OCI-LY3 (cell line): ENCODE data around the gene EFEMP1.
"Not testable (repeated sequence)": the region's sequence is repeated elsewhere in the genome, so short reads cannot be mapped to it uniquely, and the experiment has no call there.

Source experiments
- EZH2phosphoT487 ChIP-seq: fragments of 200-600 bp; shearing (Covaris generic); IDR thresholded peaks from 2 replicates; pipeline ENCODE4 v1.6.1; 2018; ENCODE audit warnings: antibody characterized with exemption, mixed run types, low read depth
- TF ChIP-seq, protein P1 (sequence below): fragments of 200-600, 300-600 bp; sonication (generic); IDR thresholded peaks from 2 replicates; pipeline ENCODE4 v1.5.1; 2014; ENCODE audit warnings: antibody characterized with exemption, low read length, low read depth

DNA sequence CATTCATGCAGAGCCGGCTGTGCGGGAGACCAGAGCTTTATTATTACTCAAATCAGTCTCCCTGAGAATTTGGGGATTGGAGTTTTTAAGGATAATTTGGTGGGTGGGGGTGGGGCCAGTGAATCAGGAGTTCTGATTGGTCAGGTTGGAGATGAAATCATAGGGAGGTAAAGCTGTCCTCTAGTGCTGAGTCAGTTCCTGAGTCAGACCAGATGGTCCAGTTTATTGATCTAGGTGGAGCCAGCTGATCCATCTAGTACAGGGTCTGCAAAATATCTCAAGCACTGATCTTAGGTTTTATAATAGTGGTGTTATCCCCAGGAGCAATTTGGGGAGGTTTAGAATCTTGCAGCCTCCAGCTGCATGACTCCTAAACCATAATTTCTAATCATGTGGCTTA is 96.2 kb downstream of the EFEMP1 start:
- TF ChIP-seq, protein P1, sequence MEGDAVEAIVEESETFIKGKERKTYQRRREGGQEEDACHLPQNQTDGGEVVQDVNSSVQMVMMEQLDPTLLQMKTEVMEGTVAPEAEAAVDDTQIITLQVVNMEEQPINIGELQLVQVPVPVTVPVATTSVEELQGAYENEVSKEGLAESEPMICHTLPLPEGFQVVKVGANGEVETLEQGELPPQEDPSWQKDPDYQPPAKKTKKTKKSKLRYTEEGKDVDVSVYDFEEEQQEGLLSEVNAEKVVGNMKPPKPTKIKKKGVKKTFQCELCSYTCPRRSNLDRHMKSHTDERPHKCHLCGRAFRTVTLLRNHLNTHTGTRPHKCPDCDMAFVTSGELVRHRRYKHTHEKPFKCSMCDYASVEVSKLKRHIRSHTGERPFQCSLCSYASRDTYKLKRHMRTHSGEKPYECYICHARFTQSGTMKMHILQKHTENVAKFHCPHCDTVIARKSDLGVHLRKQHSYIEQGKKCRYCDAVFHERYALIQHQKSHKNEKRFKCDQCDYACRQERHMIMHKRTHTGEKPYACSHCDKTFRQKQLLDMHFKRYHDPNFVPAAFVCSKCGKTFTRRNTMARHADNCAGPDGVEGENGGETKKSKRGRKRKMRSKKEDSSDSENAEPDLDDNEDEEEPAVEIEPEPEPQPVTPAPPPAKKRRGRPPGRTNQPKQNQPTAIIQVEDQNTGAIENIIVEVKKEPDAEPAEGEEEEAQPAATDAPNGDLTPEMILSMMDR, result not testable (repeated sequence)
- not testable (repeated sequence) for TF ChIP-seq EZH2phosphoT487
